ENCODE results near the gene DPY19L3.

DNA sequence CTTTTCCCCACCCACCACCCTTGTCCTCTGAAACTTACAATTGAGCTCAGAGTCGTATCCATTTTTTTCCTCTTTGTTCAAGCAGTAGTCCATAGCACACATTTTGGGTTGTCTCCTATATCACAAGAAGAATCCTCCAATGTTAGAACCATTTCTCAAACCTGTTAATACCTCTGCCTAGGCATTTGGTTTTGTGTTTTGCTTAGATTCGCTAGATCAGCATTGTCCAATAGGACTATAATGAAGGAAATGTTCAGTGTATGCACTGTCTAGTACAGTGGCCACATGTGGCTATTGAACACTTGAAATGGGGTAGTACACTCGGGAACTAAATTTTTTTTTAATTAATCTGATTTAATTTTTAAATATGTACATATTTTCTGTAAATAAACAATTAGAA is 12.6 kb downstream of the DPY19L3 start:
- TF ChIP-seq, protein P1, sequence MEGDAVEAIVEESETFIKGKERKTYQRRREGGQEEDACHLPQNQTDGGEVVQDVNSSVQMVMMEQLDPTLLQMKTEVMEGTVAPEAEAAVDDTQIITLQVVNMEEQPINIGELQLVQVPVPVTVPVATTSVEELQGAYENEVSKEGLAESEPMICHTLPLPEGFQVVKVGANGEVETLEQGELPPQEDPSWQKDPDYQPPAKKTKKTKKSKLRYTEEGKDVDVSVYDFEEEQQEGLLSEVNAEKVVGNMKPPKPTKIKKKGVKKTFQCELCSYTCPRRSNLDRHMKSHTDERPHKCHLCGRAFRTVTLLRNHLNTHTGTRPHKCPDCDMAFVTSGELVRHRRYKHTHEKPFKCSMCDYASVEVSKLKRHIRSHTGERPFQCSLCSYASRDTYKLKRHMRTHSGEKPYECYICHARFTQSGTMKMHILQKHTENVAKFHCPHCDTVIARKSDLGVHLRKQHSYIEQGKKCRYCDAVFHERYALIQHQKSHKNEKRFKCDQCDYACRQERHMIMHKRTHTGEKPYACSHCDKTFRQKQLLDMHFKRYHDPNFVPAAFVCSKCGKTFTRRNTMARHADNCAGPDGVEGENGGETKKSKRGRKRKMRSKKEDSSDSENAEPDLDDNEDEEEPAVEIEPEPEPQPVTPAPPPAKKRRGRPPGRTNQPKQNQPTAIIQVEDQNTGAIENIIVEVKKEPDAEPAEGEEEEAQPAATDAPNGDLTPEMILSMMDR (IDR thresholded peaks at IDR 0.05): no peak
- TF ChIP-seq EZH2 (IDR thresholded peaks at IDR 0.05) (no peak), EZH2phosphoT487 (IDR thresholded peaks at IDR 0.05) (no peak)

Measured in neural progenitor cell (in vitro differentiated cells).